Measurements from ENCODE around the gene PDXK. TPM values are rescaled to one million over a fixed set of nuclear protein-coding genes. Genes with fewer than 3 reads are reported as not detected.

The PDXK gene
- total and polyA plus RNA-seq, 2 donors (not counting 3 experiments of a cell fraction or from before 2014, with no cell fraction given) = 44.2 to 59.1 TPM

- Histone ChIP-seq H2AFZ (ENCODE audit: low read depth, low read length) (no peak overlapping the region), H3K9ac (replicated peaks; ENCODE audit: extremely low read depth, insufficient read depth, low read length) (no peak overlapping the region), H3K9me3 (replicated peaks; ENCODE audit: control insufficient read depth, insufficient read depth, low read length) (no peaks in the 10 kb centered on the region), H3K4me1 (ENCODE audit: control insufficient read depth, extremely low read depth, insufficient read depth, low read length) (no peaks in the 10 kb centered on the region), H3K27me3 (ENCODE audit: control insufficient read depth in 2 of 2, insufficient read depth in 2 of 2, low read length in 2 of 2) (no peaks in the 10 kb centered on the region), H3K79me2 (ENCODE audit: control insufficient read depth, insufficient read depth, low read length) (no peaks in the 10 kb centered on the region), H4K20me1 (replicated peaks; ENCODE audit: control insufficient read depth, extremely low read depth, insufficient read depth, low read length) (no peaks in the 10 kb centered on the region), H3K27ac (ENCODE audit: insufficient read depth, low read depth, low read length) (no peak overlapping the region), H3K4me3 (replicated peaks in 1 of 3; ENCODE audit: insufficient read depth in 1 of 3, low read depth in 1 of 3, low read length in 3 of 3) (no peak overlapping the region), H3K4me2 (ENCODE audit: insufficient read depth, low read length) (no peak overlapping the region), H3K36me3 (ENCODE audit: control insufficient read depth in 2 of 2, extremely low read depth in 1 of 2, insufficient read depth in 2 of 2, low read length in 2 of 2) (peaks cover 0 to 27% of the 10 kb centered on the region in 2 experiments), H3K9me1 (replicated peaks; ENCODE audit: control insufficient read depth, extremely low read depth, insufficient read depth, low read length) (no peaks in the 10 kb centered on the region)
- ChIA-PET CTCF (no interaction called here), POLR2A (no interaction called here)
- FAIRE-seq (no peak), DNase-seq (ENCODE audit: low read depth, low spot score) (no peak)
- no TSS peak for BruUV-seq (replicated peaks)
- TF ChIP-seq EZH2 (IDR thresholded peaks at IDR 0.05; ENCODE audit: borderline replicate concordance, low read depth, low read length, severe bottlenecking) (no peak), POLR2A (IDR thresholded peaks at IDR 0.05; ENCODE audit: low read depth, low read length) (no peak), MAX (IDR thresholded peaks at IDR 0.05; ENCODE audit: insufficient read depth, insufficient read length) (no peak)
- dilution Hi-C loops (cut with MboI; ENCODE audit: extremely low pct_ligation_motif_present, low sequenced_read_pairs) (no loop called here), intact Hi-C loops (cut with micrococcal nuclease) (no loop called here)
Measured at GRCh38 chr21:43805275-43805800, 86.4 kb downstream of the PDXK start.

- Histone ChIP-seq H3K4me3 (replicated peaks in 1 of 3; ENCODE audit: insufficient read depth in 1 of 3, low read depth in 1 of 3, low read length in 3 of 3) (no peak overlapping the region), H3K9me3 (replicated peaks; ENCODE audit: control insufficient read depth, insufficient read depth, low read length) (no peaks in the 10 kb centered on the region), H3K4me1 (ENCODE audit: control insufficient read depth, extremely low read depth, insufficient read depth, low read length) (peaks cover 4% of the 10 kb centered on the region), H3K27ac (ENCODE audit: insufficient read depth, low read depth, low read length) (no peak overlapping the region), H3K9ac (replicated peaks; ENCODE audit: extremely low read depth, insufficient read depth, low read length) (no peak overlapping the region), H3K9me1 (replicated peaks; ENCODE audit: control insufficient read depth, extremely low read depth, insufficient read depth, low read length) (no peaks in the 10 kb centered on the region), H4K20me1 (replicated peaks; ENCODE audit: control insufficient read depth, extremely low read depth, insufficient read depth, low read length) (no peaks in the 10 kb centered on the region), H3K4me2 (ENCODE audit: insufficient read depth, low read length) (no peak overlapping the region), H3K27me3 (ENCODE audit: control insufficient read depth in 2 of 2, insufficient read depth in 2 of 2, low read length in 2 of 2) (no peaks in the 10 kb centered on the region), H2AFZ (ENCODE audit: low read depth, low read length) (no peak overlapping the region), H3K36me3 (ENCODE audit: control insufficient read depth in 2 of 2, extremely low read depth in 1 of 2, insufficient read depth in 2 of 2, low read length in 2 of 2) (peaks cover 0 to 19% of the 10 kb centered on the region in 2 experiments), H3K79me2 (ENCODE audit: control insufficient read depth, insufficient read depth, low read length) (no peaks in the 10 kb centered on the region)
- TF ChIP-seq MAX (IDR thresholded peaks at IDR 0.05; ENCODE audit: insufficient read depth, insufficient read length) (no peak), JUN (IDR thresholded peaks at IDR 0.05; ENCODE audit: borderline replicate concordance, insufficient read depth, insufficient read length, low read depth) (no peak), GATA2 (IDR thresholded peaks at IDR 0.05; ENCODE audit: insufficient read depth, insufficient read length, low read depth, low read length) (no peak), FOS (IDR thresholded peaks at IDR 0.05; ENCODE audit: borderline replicate concordance, insufficient read depth, low read length) (no peak), POLR2AphosphoS5 (IDR thresholded peaks at IDR 0.05; ENCODE audit: insufficient read depth, low read depth, low read length) (no peak)
- POLR2A ChIA-PET = no interaction called here
- dilution Hi-C loops (cut with MboI; ENCODE audit: extremely low pct_ligation_motif_present, low sequenced_read_pairs) (no loop called here), intact Hi-C loops (cut with micrococcal nuclease) (no loop called here)
- no TSS peak for BruUV-seq (replicated peaks)
- CTCF ChIA-PET = no interaction called here
- FAIRE-seq = no peak
- DNase-seq (ENCODE audit: low read depth, low spot score) = no peak
Measured at GRCh38 chr21:43806017-43806710, 87.2 kb downstream of the PDXK start.

Data from endothelial cell of umbilical vein (primary cell).